ENCODE measurements around the gene SMAD5. TPM values are rescaled to one million over a fixed set of nuclear protein-coding genes. Genes with fewer than 3 reads are reported as not detected.

The SMAD5 gene
- total RNA-seq, 1 donor, result 16.5 TPM

- Histone ChIP-seq H3K27me3 (ENCODE audit: insufficient read depth, low read length) (peaks cover 41% of the 10 kb centered on the region), H3K4me3 (ENCODE audit: low read length) (no peak within 1 kb of the TSS)
Observed at GRCh38 chr5:136192526-136193321, 60.1 kb downstream of the SMAD5 start, which contains the start of gene SMIM32. TSS of gene SMIM32 (minus strand) at chr5:136193162. CDS start at chr5:136192524, 638 bp downstream.

GRCh38 chr5:136193322-136193935 is 60.8 kb downstream of the SMAD5 start:
- no peaks in the 10 kb centered on the region for H3K4me1 ChIP-seq (ENCODE audit: insufficient read depth, low read length)
- H3K27me3 ChIP-seq (ENCODE audit: insufficient read depth, low read length), result peaks cover 41% of the 10 kb centered on the region
- H3K4me3 ChIP-seq (ENCODE audit: low read length), result no peak overlapping the region
- H3K9me3 ChIP-seq (ENCODE audit: low read depth, low read length), result no peaks in the 10 kb centered on the region

More at GRCh38 chr5:136192526-136193321, 60.1 kb downstream of the SMAD5 start, which contains the start of gene SMIM32:
- no peaks in the 10 kb centered on the region for H3K9me3 ChIP-seq (ENCODE audit: low read depth, low read length)
- H3K4me1 ChIP-seq (ENCODE audit: insufficient read depth, low read length), result no peaks in the 10 kb centered on the region

- Histone ChIP-seq H3K4me3 (ENCODE audit: low read length) (no peak overlapping the region), H3K9me3 (ENCODE audit: low read depth, low read length) (no peaks in the 10 kb centered on the region), H3K4me1 (ENCODE audit: insufficient read depth, low read length) (no peaks in the 10 kb centered on the region), H3K27me3 (ENCODE audit: insufficient read depth, low read length) (peaks cover 38% of the 10 kb centered on the region)
Observed at GRCh38 chr5:136194576-136194975, 61.9 kb downstream of the SMAD5 start.

GRCh38 chr5:136195971-136196820 is 63.6 kb downstream of the SMAD5 start:
- Histone ChIP-seq H3K27me3 (ENCODE audit: insufficient read depth, low read length) (peaks cover 28% of the 10 kb centered on the region), H3K4me3 (ENCODE audit: low read length) (no peak overlapping the region), H3K9me3 (ENCODE audit: low read depth, low read length) (no peaks in the 10 kb centered on the region), H3K4me1 (ENCODE audit: insufficient read depth, low read length) (no peaks in the 10 kb centered on the region)

GRCh38 chr5:136197462-136198142 is 65.0 kb downstream of the SMAD5 start:
- no peak overlapping the region for H3K4me3 ChIP-seq (ENCODE audit: low read length)
- H3K4me1 ChIP-seq (ENCODE audit: insufficient read depth, low read length), result no peaks in the 10 kb centered on the region
- H3K27me3 ChIP-seq (ENCODE audit: insufficient read depth, low read length), result peaks cover 18% of the 10 kb centered on the region
- H3K9me3 ChIP-seq (ENCODE audit: low read depth, low read length), result no peaks in the 10 kb centered on the region

- H3K4me3 ChIP-seq (ENCODE audit: low read length), result no peak overlapping the region
- peaks cover 11% of the 10 kb centered on the region for H3K27me3 ChIP-seq (ENCODE audit: insufficient read depth, low read length)
- H3K9me3 ChIP-seq (ENCODE audit: low read depth, low read length), result no peaks in the 10 kb centered on the region
- no peaks in the 10 kb centered on the region for H3K4me1 ChIP-seq (ENCODE audit: insufficient read depth, low read length)
Observed at GRCh38 chr5:136198453-136198852, 65.8 kb downstream of the SMAD5 start.

GRCh38 chr5:136199408-136199807 is 66.8 kb downstream of the SMAD5 start:
- Histone ChIP-seq H3K27me3 (ENCODE audit: insufficient read depth, low read length) (peaks cover 2% of the 10 kb centered on the region), H3K4me3 (ENCODE audit: low read length) (no peak overlapping the region), H3K9me3 (ENCODE audit: low read depth, low read length) (no peaks in the 10 kb centered on the region), H3K4me1 (ENCODE audit: insufficient read depth, low read length) (no peaks in the 10 kb centered on the region)

- H3K4me1 ChIP-seq (ENCODE audit: insufficient read depth, low read length), result no peaks in the 10 kb centered on the region
- H3K4me3 ChIP-seq (ENCODE audit: low read length), result no peak overlapping the region
- H3K27me3 ChIP-seq (ENCODE audit: insufficient read depth, low read length), result no peaks in the 10 kb centered on the region
- H3K9me3 ChIP-seq (ENCODE audit: low read depth, low read length), result no peaks in the 10 kb centered on the region
Observed at GRCh38 chr5:136200130-136200529, 67.5 kb downstream of the SMAD5 start.

- Histone ChIP-seq H3K4me1 (ENCODE audit: insufficient read depth, low read length) (no peaks in the 10 kb centered on the region), H3K9me3 (ENCODE audit: low read depth, low read length) (no peaks in the 10 kb centered on the region), H3K4me3 (ENCODE audit: low read length) (no peak overlapping the region), H3K27me3 (ENCODE audit: insufficient read depth, low read length) (no peaks in the 10 kb centered on the region)
Observed at GRCh38 chr5:136200761-136201160, 68.1 kb downstream of the SMAD5 start.

- H3K27me3 ChIP-seq (ENCODE audit: insufficient read depth, low read length), result no peaks in the 10 kb centered on the region
- no peaks in the 10 kb centered on the region for H3K9me3 ChIP-seq (ENCODE audit: low read depth, low read length)
- H3K4me3 ChIP-seq (ENCODE audit: low read length), result no peak overlapping the region
- H3K4me1 ChIP-seq (ENCODE audit: insufficient read depth, low read length), result no peaks in the 10 kb centered on the region
Observed at GRCh38 chr5:136201870-136202269, 69.2 kb downstream of the SMAD5 start.

- Histone ChIP-seq H3K4me1 (ENCODE audit: insufficient read depth, low read length) (no peaks in the 10 kb centered on the region), H3K27me3 (ENCODE audit: insufficient read depth, low read length) (no peaks in the 10 kb centered on the region), H3K4me3 (ENCODE audit: low read length) (no peak overlapping the region), H3K9me3 (ENCODE audit: low read depth, low read length) (no peaks in the 10 kb centered on the region)
Observed at GRCh38 chr5:136202469-136203205, 70.0 kb downstream of the SMAD5 start.

- Histone ChIP-seq H3K4me1 (ENCODE audit: insufficient read depth, low read length) (no peaks in the 10 kb centered on the region), H3K4me3 (ENCODE audit: low read length) (no peak overlapping the region), H3K27me3 (ENCODE audit: insufficient read depth, low read length) (no peaks in the 10 kb centered on the region), H3K9me3 (ENCODE audit: low read depth, low read length) (no peaks in the 10 kb centered on the region)
Observed at GRCh38 chr5:136203303-136203922, 70.8 kb downstream of the SMAD5 start.

- H3K9me3 ChIP-seq (ENCODE audit: low read depth, low read length), result no peaks in the 10 kb centered on the region
- no peaks in the 10 kb centered on the region for H3K4me1 ChIP-seq (ENCODE audit: insufficient read depth, low read length)
- no peak overlapping the region for H3K4me3 ChIP-seq (ENCODE audit: low read length)
- H3K27me3 ChIP-seq (ENCODE audit: insufficient read depth, low read length), result no peaks in the 10 kb centered on the region
Observed at GRCh38 chr5:136205061-136205702, 72.5 kb downstream of the SMAD5 start.
